ENCODE measurements around the gene CACNA2D3. TPM values are rescaled to one million over a fixed set of nuclear protein-coding genes. Genes with fewer than 3 reads are reported as not detected.
"Not testable (repeated sequence)": the region's sequence is repeated elsewhere in the genome, so short reads cannot be mapped to it uniquely, and the experiment has no call there.

The CACNA2D3 gene
- total RNA-seq, 1 donor from 2014 or later = not detected

DNA sequence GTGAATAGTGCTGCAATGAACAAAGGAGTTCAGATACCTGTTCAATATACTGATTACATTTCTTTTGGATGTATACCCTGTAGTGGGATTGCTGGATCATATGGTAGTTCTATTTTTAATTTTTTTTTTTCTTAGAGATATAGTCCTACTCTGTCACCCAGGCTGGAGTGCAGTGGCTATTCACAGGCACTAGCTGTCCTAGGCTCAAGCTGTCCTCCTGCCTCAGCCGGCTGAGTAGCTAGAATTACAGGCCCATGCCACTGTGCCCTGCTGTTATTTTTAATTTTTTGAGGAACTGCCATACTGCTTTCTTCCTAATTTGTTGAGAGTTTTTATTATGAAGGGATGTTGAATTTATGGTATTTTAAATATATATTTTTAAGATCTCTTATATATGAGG lies 23.0 kb upstream of the CACNA2D3 start:
- H3K36me3 Mint-ChIP-seq (ENCODE audit: low read depth) = no peaks in the 10 kb centered on the region
- no peaks in the 10 kb centered on the region for H3K4me1 Mint-ChIP-seq (ENCODE audit: low read depth)
- DNase-seq (ENCODE audit: low spot score) = no peak
- TF ChIP-seq, protein P1, sequence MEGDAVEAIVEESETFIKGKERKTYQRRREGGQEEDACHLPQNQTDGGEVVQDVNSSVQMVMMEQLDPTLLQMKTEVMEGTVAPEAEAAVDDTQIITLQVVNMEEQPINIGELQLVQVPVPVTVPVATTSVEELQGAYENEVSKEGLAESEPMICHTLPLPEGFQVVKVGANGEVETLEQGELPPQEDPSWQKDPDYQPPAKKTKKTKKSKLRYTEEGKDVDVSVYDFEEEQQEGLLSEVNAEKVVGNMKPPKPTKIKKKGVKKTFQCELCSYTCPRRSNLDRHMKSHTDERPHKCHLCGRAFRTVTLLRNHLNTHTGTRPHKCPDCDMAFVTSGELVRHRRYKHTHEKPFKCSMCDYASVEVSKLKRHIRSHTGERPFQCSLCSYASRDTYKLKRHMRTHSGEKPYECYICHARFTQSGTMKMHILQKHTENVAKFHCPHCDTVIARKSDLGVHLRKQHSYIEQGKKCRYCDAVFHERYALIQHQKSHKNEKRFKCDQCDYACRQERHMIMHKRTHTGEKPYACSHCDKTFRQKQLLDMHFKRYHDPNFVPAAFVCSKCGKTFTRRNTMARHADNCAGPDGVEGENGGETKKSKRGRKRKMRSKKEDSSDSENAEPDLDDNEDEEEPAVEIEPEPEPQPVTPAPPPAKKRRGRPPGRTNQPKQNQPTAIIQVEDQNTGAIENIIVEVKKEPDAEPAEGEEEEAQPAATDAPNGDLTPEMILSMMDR (IDR thresholded peaks at IDR 0.05) = no peak
- no peaks in the 10 kb centered on the region for H3K9me3 Mint-ChIP-seq (ENCODE audit: low read depth)
- H3K27me3 Mint-ChIP-seq (ENCODE audit: low read depth) = peaks cover 11% of the 10 kb centered on the region
- H3K4me3 Mint-ChIP-seq (ENCODE audit: unreplicated experiment) = no peak overlapping the region
- H3K27ac Mint-ChIP-seq (ENCODE audit: unreplicated experiment) = no peak overlapping the region

DNA sequence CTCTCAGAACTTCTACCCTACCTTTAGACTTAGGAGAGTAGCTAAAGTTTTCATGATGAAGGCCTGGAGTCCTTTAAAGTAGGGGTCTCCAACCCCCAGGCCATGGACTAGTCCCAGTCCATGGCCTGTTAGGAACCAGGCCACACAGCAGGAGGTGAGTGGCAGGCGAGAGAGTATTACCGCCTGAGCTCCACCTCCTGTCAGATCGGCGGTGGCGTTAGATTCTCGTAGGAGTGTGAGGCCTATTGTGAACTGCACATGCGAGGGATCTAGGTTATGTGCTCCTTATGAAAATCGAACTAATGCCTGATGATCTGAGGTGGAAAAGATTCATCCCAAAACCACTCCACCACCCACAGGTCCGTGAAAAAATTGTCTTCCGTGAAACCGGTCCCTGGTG lies 18.3 kb upstream of the CACNA2D3 start:
- no peaks in the 10 kb centered on the region for H3K4me1 Mint-ChIP-seq (ENCODE audit: low read depth)
- H3K27me3 Mint-ChIP-seq (ENCODE audit: low read depth) = peaks cover 11% of the 10 kb centered on the region
- H3K36me3 Mint-ChIP-seq (ENCODE audit: low read depth) = no peaks in the 10 kb centered on the region
- peaks cover 11% of the 10 kb centered on the region for H3K9me3 Mint-ChIP-seq (ENCODE audit: low read depth)
- TF ChIP-seq, protein P1 (IDR thresholded peaks at IDR 0.05) = no peak
- H3K4me3 Mint-ChIP-seq (ENCODE audit: unreplicated experiment) = no peak overlapping the region
- H3K27ac Mint-ChIP-seq (ENCODE audit: unreplicated experiment) = no peak overlapping the region
- DNase-seq (ENCODE audit: low spot score) = no peak

DNA sequence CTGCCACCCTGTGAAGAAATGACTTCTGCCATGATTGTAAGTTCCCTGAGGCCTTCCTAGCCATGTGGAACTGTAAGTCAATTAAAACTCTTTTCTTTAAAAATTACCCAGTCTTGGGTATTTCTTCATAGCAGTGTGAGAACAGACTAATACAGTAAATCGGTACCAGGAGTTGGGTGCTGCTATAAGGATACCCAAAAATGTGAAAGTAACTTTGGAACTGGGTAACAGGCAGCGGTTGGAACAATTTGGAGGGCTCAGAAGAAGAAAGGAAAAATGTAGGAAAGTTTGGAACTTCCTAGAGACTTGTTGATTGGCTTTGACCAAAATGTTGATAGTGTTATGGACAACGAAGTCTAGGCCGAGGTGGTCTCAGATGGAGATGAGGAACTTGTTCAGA lies 6.2 kb upstream of the CACNA2D3 start:
- not testable (repeated sequence) for H3K9me3 Mint-ChIP-seq (ENCODE audit: low read depth); H3K27ac Mint-ChIP-seq (ENCODE audit: unreplicated experiment); H3K4me1 Mint-ChIP-seq (ENCODE audit: low read depth); H3K4me3 Mint-ChIP-seq (ENCODE audit: unreplicated experiment); DNase-seq (ENCODE audit: low spot score); H3K36me3 Mint-ChIP-seq (ENCODE audit: low read depth)
- H3K27me3 Mint-ChIP-seq (ENCODE audit: low read depth) = peaks cover 44% of the 10 kb centered on the region

DNA sequence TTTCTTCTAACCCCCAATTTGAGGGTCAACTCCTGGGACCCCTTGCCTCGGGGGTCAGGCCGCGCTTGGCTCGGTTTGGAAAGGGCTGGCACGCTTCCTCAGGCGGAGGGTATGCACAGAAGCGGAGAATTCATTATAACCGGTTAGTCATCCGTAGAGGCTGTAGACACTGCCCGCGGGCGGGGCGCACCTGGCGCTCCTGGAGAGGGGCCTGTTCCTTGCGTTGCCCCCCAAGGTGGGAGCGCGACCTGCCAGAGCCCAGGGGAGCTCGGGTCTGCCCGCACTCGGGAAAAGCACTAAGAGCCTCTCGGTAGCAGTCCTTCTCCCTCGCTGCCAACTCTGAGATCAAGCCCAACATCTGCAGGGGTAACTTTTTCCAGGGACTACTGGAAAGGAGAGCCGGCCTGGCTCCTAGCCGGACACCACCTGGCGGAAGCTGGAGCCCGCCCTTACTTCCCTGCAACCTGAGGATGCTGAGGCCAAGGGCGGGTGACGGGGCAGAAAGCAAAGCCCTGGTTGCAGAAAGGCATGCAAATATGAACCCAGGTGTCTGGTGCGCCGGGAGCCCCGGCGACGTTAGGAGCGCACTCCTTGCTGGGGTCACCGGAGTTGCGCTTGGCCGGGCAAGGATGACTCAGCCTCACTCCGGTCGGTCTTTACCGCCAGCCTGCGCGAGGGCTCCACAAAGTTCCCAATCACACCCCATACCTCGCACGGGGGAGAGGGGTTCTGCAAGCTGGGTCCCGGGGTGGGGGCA lies 1.5 kb upstream of the CACNA2D3 start:
- Mint-ChIP-seq H3K9me3 (ENCODE audit: low read depth) (peaks cover 7% of the 10 kb centered on the region), H3K27ac (ENCODE audit: unreplicated experiment) (no peak overlapping the region), H3K4me3 (ENCODE audit: unreplicated experiment) (peak overlapping the region; percentile 35), H3K27me3 (ENCODE audit: low read depth) (peaks cover 55% of the 10 kb centered on the region), H3K36me3 (ENCODE audit: low read depth) (no peaks in the 10 kb centered on the region), H3K4me1 (ENCODE audit: low read depth) (peaks cover 9% of the 10 kb centered on the region)
- TF ChIP-seq, protein P1 (IDR thresholded peaks at IDR 0.05) = no peak
- no peak for DNase-seq (ENCODE audit: low spot score)

DNA sequence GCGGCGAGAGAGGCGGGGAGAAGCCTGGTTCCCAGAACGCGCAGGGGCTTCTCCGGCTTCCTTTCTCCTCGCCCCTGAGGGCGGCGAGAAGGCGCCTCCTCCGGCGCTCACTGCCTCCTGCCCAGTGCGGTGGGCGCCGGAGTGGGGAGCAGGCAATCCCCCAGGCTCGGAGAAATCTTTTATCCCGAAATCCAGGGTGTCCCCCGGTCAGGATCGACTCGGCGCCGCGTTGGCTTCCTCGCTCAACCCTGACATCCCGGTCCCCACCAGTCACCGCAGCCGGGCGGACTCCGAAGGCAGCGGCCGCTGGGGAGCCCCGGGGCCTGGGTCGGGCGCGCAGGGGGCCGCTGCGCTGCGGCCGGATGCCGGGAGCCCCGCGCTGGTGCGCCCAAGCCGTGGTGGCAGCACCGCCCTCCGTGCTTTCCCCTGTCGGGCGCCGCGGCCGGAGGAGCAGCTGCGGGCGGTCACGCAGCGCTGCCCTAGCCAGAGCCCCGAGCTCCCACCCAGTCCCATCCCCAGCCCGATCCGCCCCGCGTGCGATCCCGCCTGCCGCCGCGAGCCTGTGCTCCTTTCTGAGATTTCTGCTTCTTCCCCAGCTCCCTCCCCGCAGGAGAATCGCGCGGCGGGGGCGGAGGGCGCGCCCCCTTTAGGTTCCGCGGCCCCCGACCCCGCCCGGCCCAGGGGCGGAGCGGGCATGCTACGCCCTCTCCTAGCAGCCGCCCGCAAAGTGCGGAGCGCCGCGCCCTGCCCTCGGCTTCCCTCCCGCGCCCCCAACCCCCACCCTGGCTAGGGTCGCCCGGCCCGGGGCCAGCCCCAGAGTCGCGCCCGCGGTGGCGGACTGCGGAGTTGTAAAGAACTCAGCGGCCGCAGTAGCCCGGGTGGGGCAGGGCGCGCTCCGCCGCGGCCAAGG lies 683 bp upstream of the CACNA2D3 start:
- no peak overlapping the region for H3K27ac Mint-ChIP-seq (ENCODE audit: unreplicated experiment)
- H3K4me3 Mint-ChIP-seq (ENCODE audit: unreplicated experiment) = peak overlapping the region; percentile 35
- no peaks in the 10 kb centered on the region for H3K9me3 Mint-ChIP-seq (ENCODE audit: low read depth)
- no peaks in the 10 kb centered on the region for H3K36me3 Mint-ChIP-seq (ENCODE audit: low read depth)
- H3K27me3 Mint-ChIP-seq (ENCODE audit: low read depth) = peaks cover 59% of the 10 kb centered on the region
- DNase-seq (ENCODE audit: low spot score) = no peak
- H3K4me1 Mint-ChIP-seq (ENCODE audit: low read depth) = peaks cover 9% of the 10 kb centered on the region
- TF ChIP-seq, protein P1 (IDR thresholded peaks at IDR 0.05) = no peak

All from chondrocyte (in vitro differentiated cells).